ENCODE data around the gene POMT2.
"Not testable (repeated sequence)": the region's sequence is repeated elsewhere in the genome, so short reads cannot be mapped to it uniquely, and the experiment has no call there.

Gene POMT2

GRCh38 chr14:77344377-77344996 lies 23.8 kb upstream of the POMT2 start:
- Histone ChIP-seq H3K9ac (ENCODE audit: low read depth in 1 of 2, low read length in 2 of 2) (no peak overlapping the region), H3K9me3 (ENCODE audit: control insufficient read depth in 2 of 2, low read length in 2 of 2) (no peaks in the 10 kb centered on the region), H3K36me3 (ENCODE audit: control insufficient read depth in 2 of 2, insufficient read depth in 2 of 2, low read length in 2 of 2) (peaks cover 17 to 21% of the 10 kb centered on the region in 2 donors), H3K27me3 (ENCODE audit: control insufficient read depth in 2 of 2, insufficient read depth in 2 of 2, low read length in 2 of 2) (no peaks in the 10 kb centered on the region), H3K27ac (ENCODE audit: low read depth in 2 of 2, low read length in 2 of 2) (no peak overlapping the region), H3K4me3 (ENCODE audit: low read length in 2 of 2) (no peak overlapping the region), H3K4me1 (ENCODE audit: control insufficient read depth in 2 of 2, insufficient read depth in 2 of 2, low read length in 2 of 2) (no peaks in the 10 kb centered on the region)

- H3K9ac ChIP-seq (ENCODE audit: low read depth in 1 of 2, low read length in 2 of 2) = no peak overlapping the region
Measured at GRCh38 chr14:77343662-77344061, 23.0 kb upstream of the POMT2 start.

GRCh38 chr14:77342726-77343397 lies 22.2 kb upstream of the POMT2 start:
- H3K27ac ChIP-seq (ENCODE audit: low read depth in 2 of 2, low read length in 2 of 2) = no peak overlapping the region
- no peaks in the 10 kb centered on the region for H3K9me3 ChIP-seq (ENCODE audit: control insufficient read depth in 2 of 2, low read length in 2 of 2)
- no peak overlapping the region for H3K9ac ChIP-seq (ENCODE audit: low read depth in 1 of 2, low read length in 2 of 2)
- peaks cover 16 to 21% of the 10 kb centered on the region in 2 donors for H3K36me3 ChIP-seq (ENCODE audit: control insufficient read depth in 2 of 2, insufficient read depth in 2 of 2, low read length in 2 of 2)
- H3K27me3 ChIP-seq (ENCODE audit: control insufficient read depth in 2 of 2, insufficient read depth in 2 of 2, low read length in 2 of 2) = no peaks in the 10 kb centered on the region
- H3K4me1 ChIP-seq (ENCODE audit: control insufficient read depth in 2 of 2, insufficient read depth in 2 of 2, low read length in 2 of 2) = no peaks in the 10 kb centered on the region
- no peak overlapping the region for H3K4me3 ChIP-seq (ENCODE audit: low read length in 2 of 2)

More at GRCh38 chr14:77343662-77344061, 23.0 kb upstream of the POMT2 start:
- peaks cover 16 to 21% of the 10 kb centered on the region in 2 donors for H3K36me3 ChIP-seq (ENCODE audit: control insufficient read depth in 2 of 2, insufficient read depth in 2 of 2, low read length in 2 of 2)
- H3K27ac ChIP-seq (ENCODE audit: low read depth in 2 of 2, low read length in 2 of 2) = no peak overlapping the region
- H3K27me3 ChIP-seq (ENCODE audit: control insufficient read depth in 2 of 2, insufficient read depth in 2 of 2, low read length in 2 of 2) = no peaks in the 10 kb centered on the region
- H3K4me3 ChIP-seq (ENCODE audit: low read length in 2 of 2) = no peak overlapping the region
- H3K4me1 ChIP-seq (ENCODE audit: control insufficient read depth in 2 of 2, insufficient read depth in 2 of 2, low read length in 2 of 2) = no peaks in the 10 kb centered on the region
- no peaks in the 10 kb centered on the region for H3K9me3 ChIP-seq (ENCODE audit: control insufficient read depth in 2 of 2, low read length in 2 of 2)

- peaks cover 16 to 21% of the 10 kb centered on the region in 2 donors for H3K36me3 ChIP-seq (ENCODE audit: control insufficient read depth in 2 of 2, insufficient read depth in 2 of 2, low read length in 2 of 2)
- no peaks in the 10 kb centered on the region for H3K27me3 ChIP-seq (ENCODE audit: control insufficient read depth in 2 of 2, insufficient read depth in 2 of 2, low read length in 2 of 2)
- no peaks in the 10 kb centered on the region for H3K4me1 ChIP-seq (ENCODE audit: control insufficient read depth in 2 of 2, insufficient read depth in 2 of 2, low read length in 2 of 2)
- no peak overlapping the region for H3K9ac ChIP-seq (ENCODE audit: low read depth in 1 of 2, low read length in 2 of 2)
- H3K27ac ChIP-seq (ENCODE audit: low read depth in 2 of 2, low read length in 2 of 2) = no peak overlapping the region
- no peak overlapping the region for H3K4me3 ChIP-seq (ENCODE audit: low read length in 2 of 2)
- no peaks in the 10 kb centered on the region for H3K9me3 ChIP-seq (ENCODE audit: control insufficient read depth in 2 of 2, low read length in 2 of 2)
Measured at GRCh38 chr14:77340389-77340788, 19.7 kb upstream of the POMT2 start.

GRCh38 chr14:77339407-77339806 lies 18.7 kb upstream of the POMT2 start:
- no peak overlapping the region for H3K4me3 ChIP-seq (ENCODE audit: low read length in 2 of 2)
- no peak overlapping the region for H3K9ac ChIP-seq (ENCODE audit: low read depth in 1 of 2, low read length in 2 of 2)
- H3K4me1 ChIP-seq (ENCODE audit: control insufficient read depth in 2 of 2, insufficient read depth in 2 of 2, low read length in 2 of 2) = no peaks in the 10 kb centered on the region
- peaks cover 16 to 21% of the 10 kb centered on the region in 2 donors for H3K36me3 ChIP-seq (ENCODE audit: control insufficient read depth in 2 of 2, insufficient read depth in 2 of 2, low read length in 2 of 2)
- no peak overlapping the region for H3K27ac ChIP-seq (ENCODE audit: low read depth in 2 of 2, low read length in 2 of 2)
- no peaks in the 10 kb centered on the region for H3K27me3 ChIP-seq (ENCODE audit: control insufficient read depth in 2 of 2, insufficient read depth in 2 of 2, low read length in 2 of 2)
- no peaks in the 10 kb centered on the region for H3K9me3 ChIP-seq (ENCODE audit: control insufficient read depth in 2 of 2, low read length in 2 of 2)

GRCh38 chr14:77338302-77338701 lies 17.6 kb upstream of the POMT2 start:
- no peaks in the 10 kb centered on the region for H3K4me1 ChIP-seq (ENCODE audit: control insufficient read depth in 2 of 2, insufficient read depth in 2 of 2, low read length in 2 of 2)
- no peak overlapping the region for H3K4me3 ChIP-seq (ENCODE audit: low read length in 2 of 2)
- H3K9ac ChIP-seq (ENCODE audit: low read depth in 1 of 2, low read length in 2 of 2) = no peak overlapping the region
- H3K27ac ChIP-seq (ENCODE audit: low read depth in 2 of 2, low read length in 2 of 2) = no peak overlapping the region
- H3K36me3 ChIP-seq (ENCODE audit: control insufficient read depth in 2 of 2, insufficient read depth in 2 of 2, low read length in 2 of 2) = peaks cover 15 to 17% of the 10 kb centered on the region in 2 donors
- no peaks in the 10 kb centered on the region for H3K27me3 ChIP-seq (ENCODE audit: control insufficient read depth in 2 of 2, insufficient read depth in 2 of 2, low read length in 2 of 2)
- no peaks in the 10 kb centered on the region for H3K9me3 ChIP-seq (ENCODE audit: control insufficient read depth in 2 of 2, low read length in 2 of 2)

GRCh38 chr14:77337880-77338279 lies 17.2 kb upstream of the POMT2 start:
- no peak overlapping the region for H3K9ac ChIP-seq (ENCODE audit: low read depth in 1 of 2, low read length in 2 of 2)
- H3K4me1 ChIP-seq (ENCODE audit: control insufficient read depth in 2 of 2, insufficient read depth in 2 of 2, low read length in 2 of 2) = no peaks in the 10 kb centered on the region
- H3K4me3 ChIP-seq (ENCODE audit: low read length in 2 of 2) = no peak overlapping the region
- H3K36me3 ChIP-seq (ENCODE audit: control insufficient read depth in 2 of 2, insufficient read depth in 2 of 2, low read length in 2 of 2) = peaks cover 11 to 13% of the 10 kb centered on the region in 2 donors
- no peaks in the 10 kb centered on the region for H3K27me3 ChIP-seq (ENCODE audit: control insufficient read depth in 2 of 2, insufficient read depth in 2 of 2, low read length in 2 of 2)
- no peaks in the 10 kb centered on the region for H3K9me3 ChIP-seq (ENCODE audit: control insufficient read depth in 2 of 2, low read length in 2 of 2)
- H3K27ac ChIP-seq (ENCODE audit: low read depth in 2 of 2, low read length in 2 of 2) = no peak overlapping the region

- H3K27me3 ChIP-seq (ENCODE audit: control insufficient read depth in 2 of 2, insufficient read depth in 2 of 2, low read length in 2 of 2); H3K4me3 ChIP-seq (ENCODE audit: low read length in 2 of 2); H3K9ac ChIP-seq (ENCODE audit: low read depth in 1 of 2, low read length in 2 of 2); H3K9me3 ChIP-seq (ENCODE audit: control insufficient read depth in 2 of 2, low read length in 2 of 2); H3K27ac ChIP-seq (ENCODE audit: low read depth in 2 of 2, low read length in 2 of 2); H3K4me1 ChIP-seq (ENCODE audit: control insufficient read depth in 2 of 2, insufficient read depth in 2 of 2, low read length in 2 of 2): not testable (repeated sequence)
- peaks cover 10 to 11% of the 10 kb centered on the region in 2 donors for H3K36me3 ChIP-seq (ENCODE audit: control insufficient read depth in 2 of 2, insufficient read depth in 2 of 2, low read length in 2 of 2)
Measured at GRCh38 chr14:77337255-77337654, 16.6 kb upstream of the POMT2 start.

- H3K9me3 ChIP-seq (ENCODE audit: control insufficient read depth in 2 of 2, low read length in 2 of 2) = no peaks in the 10 kb centered on the region
- no peak overlapping the region for H3K27ac ChIP-seq (ENCODE audit: low read depth in 2 of 2, low read length in 2 of 2)
- H3K9ac ChIP-seq (ENCODE audit: low read depth in 1 of 2, low read length in 2 of 2) = no peak overlapping the region
- H3K4me1 ChIP-seq (ENCODE audit: control insufficient read depth in 2 of 2, insufficient read depth in 2 of 2, low read length in 2 of 2) = no peaks in the 10 kb centered on the region
- H3K36me3 ChIP-seq (ENCODE audit: control insufficient read depth in 2 of 2, insufficient read depth in 2 of 2, low read length in 2 of 2) = no peaks in the 10 kb centered on the region
- no peak overlapping the region for H3K4me3 ChIP-seq (ENCODE audit: low read length in 2 of 2)
- H3K27me3 ChIP-seq (ENCODE audit: control insufficient read depth in 2 of 2, insufficient read depth in 2 of 2, low read length in 2 of 2) = no peaks in the 10 kb centered on the region
Measured at GRCh38 chr14:77335576-77335975, 14.9 kb upstream of the POMT2 start.

GRCh38 chr14:77329872-77330271 lies 9.2 kb upstream of the POMT2 start:
- Histone ChIP-seq H3K4me1 (ENCODE audit: control insufficient read depth in 2 of 2, insufficient read depth in 2 of 2, low read length in 2 of 2) (no peaks in the 10 kb centered on the region), H3K9ac (ENCODE audit: low read depth in 1 of 2, low read length in 2 of 2) (no peak overlapping the region), H3K9me3 (ENCODE audit: control insufficient read depth in 2 of 2, low read length in 2 of 2) (no peaks in the 10 kb centered on the region), H3K4me3 (ENCODE audit: low read length in 2 of 2) (no peak overlapping the region), H3K36me3 (ENCODE audit: control insufficient read depth in 2 of 2, insufficient read depth in 2 of 2, low read length in 2 of 2) (no peaks in the 10 kb centered on the region), H3K27ac (ENCODE audit: low read depth in 2 of 2, low read length in 2 of 2) (no peak overlapping the region), H3K27me3 (ENCODE audit: control insufficient read depth in 2 of 2, insufficient read depth in 2 of 2, low read length in 2 of 2) (no peaks in the 10 kb centered on the region)

Data from mucosa of rectum (tissue), 2 donors.